GM18520 (cell line): ENCODE measurements around the gene EPHA4.

ENCODE experiments used
- ATAC-seq: cut with Tn5 transposase; IDR thresholded peaks from one replicate; pipeline ENCODE4 v1.9.1; 2021; ENCODE audit not compliant: unreplicated experiment

The EPHA4 gene

DNA sequence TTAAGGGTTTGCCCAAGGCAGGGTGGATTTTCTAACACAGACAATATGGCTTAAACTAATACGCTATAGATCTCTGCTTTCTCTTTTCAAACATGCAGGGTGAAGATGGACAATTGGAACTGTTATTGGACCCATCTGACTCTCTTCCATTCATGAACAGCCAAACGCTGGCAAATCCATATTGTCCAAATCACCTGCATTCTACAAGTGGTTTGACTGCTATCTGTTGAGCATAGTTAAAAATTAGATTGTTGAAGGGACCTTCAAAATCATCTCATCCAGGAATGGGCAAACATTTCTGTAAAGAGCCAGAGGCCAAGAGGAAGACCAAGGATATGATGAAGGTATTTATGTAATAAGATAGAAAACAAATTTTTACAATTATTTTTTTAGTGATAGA, 65.6 kb downstream of the EPHA4 start:
- no peak for ATAC-seq

DNA sequence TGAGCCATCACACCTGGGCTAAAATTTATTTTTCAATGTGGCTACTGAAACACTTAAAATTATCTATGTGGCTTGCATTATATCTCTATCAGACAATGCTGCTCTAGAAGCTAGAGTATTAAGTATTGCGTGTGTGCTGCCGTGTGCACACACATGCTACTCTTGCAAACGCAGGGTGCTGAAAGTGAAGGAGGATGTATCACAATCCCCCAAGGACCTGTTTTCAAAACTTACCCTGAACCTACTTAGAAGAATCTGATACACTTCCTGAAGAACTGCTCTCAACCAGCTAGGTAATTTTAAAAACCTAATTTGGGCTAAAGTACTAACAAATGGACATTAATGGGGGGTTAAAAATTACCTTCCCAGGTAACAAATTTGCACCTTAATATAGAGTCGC, 66.5 kb downstream of the EPHA4 start:
- ATAC-seq: no peak

- no peak for ATAC-seq
These were observed 67.2 kb downstream of the EPHA4 start for GRCh38 chr2:221504905-221505304.

DNA sequence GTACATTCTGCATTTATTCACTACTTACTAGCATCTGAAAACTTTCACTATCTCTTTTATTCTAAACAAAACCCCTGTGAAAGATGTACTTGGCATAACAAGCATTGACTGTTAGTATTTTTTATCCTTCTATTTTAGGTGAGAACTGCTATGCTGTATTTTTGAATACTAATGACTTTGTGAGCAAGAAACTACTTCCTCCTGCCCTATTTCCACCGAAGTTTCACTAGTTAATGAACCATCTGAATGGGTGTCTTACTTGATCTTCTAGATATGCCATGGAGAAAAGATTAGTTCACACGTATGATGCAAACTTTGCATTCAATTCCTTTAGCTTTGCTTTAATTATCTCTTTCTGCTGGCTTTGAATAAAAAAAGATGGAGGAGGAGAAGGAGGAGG, 68.1 kb downstream of the EPHA4 start:
- no peak for ATAC-seq

DNA sequence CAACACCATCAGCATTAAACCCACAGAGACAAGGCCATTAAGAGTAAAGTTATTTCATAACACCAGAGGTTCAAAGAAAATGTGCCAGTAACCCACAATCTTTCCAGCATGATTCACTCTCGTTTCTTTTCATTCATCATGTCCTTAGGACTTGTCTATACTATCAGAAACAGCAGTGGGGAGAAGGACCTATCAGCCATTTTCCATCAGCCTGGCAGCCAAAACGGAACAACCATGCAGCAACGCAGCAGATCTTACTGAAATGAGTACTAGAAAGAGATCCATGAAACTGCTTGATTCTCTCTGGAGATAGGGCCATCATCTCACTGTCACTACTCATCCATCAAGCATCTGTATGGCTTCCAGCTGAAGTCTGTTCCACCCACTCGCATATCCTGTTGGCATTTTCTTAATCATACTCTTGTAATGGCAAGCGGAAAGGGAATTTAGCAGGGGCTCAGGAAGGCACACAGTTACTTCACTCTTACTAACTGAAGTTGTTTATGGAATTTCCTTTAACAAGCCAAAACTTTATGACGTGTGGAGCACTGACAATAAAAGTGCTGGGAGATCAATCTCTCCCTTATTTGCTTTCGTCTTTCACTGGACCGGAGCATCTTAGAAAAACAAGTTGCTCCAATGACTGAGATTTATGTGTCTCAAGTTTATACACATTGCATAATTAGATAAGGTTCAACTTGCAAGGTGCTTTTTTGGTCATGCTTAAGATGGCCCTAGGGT, 69.7 kb downstream of the EPHA4 start:
- no peak for ATAC-seq

GRCh38 chr2:221501883-221502269, 70.2 kb downstream of the EPHA4 start:
- no peak for ATAC-seq

DNA sequence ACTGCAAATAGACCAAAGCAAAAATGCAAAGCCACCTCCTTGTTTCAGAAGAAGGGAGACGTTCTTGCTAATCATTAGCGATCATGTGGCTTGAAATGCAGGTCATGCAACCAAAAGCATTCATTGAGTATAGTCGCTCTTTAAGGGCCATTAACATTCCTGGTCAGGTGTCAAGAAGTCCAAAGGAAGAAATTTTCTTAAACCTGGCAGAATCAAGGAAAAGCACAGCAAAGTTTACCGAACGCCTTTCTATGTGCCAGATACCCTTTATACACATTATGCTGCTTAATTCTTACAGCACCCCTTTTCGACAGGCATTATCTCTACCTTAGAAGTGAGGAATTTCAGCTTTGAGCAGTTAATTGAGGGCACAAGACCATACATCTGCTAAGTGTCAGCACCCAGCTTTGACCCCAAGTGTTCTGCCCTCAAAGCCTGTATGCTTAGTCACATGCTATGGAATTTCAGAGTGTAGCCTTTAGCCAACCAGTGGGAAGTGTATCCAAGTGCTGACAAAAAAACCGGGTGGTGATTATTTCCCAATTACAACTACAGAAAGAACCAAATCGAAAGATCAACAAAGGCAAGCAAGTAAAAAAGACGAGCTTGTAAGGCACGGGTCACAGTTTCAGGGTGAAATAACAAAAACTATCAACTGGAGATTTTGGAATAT, 70.8 kb downstream of the EPHA4 start:
- no peak for ATAC-seq

DNA sequence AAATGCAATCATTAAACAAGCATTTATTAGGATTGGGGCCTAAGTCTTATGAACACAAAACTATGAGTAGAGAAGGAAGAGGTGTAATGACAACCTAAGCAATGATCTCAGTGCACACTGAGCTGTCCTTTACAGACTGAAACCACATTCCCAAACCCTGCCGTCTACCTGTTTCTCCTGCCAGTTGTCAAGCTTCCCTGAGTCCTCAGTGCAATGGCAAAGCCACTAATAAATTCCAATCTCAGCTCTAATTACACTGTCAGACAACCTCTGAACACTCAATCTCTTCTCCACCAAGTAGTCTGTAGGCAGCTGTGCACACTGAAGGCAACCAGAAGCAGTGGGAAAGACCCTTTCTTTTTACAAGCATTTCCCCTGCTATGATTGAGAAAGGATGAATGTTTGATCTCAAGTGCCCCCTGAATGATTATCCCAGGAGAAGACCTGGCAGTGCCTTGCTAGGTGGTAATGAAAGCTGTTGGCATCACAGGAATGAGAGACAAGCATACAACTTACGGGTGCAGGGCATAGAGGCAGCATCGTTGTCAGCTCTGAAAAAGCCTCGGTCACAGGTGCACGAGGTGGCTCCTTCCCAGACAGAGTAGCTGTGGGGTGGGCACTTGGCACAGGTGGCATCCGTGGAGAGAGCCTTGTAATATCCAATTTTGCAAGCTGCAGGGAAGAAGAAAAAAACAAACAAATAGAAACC, 71.4 kb downstream of the EPHA4 start:
- no peak for ATAC-seq

- ATAC-seq: no peak
These were observed 76.4 kb downstream of the EPHA4 start for GRCh38 chr2:221495731-221496130.

- ATAC-seq: no peak
These were observed 77.5 kb downstream of the EPHA4 start for GRCh38 chr2:221494556-221494955.

DNA sequence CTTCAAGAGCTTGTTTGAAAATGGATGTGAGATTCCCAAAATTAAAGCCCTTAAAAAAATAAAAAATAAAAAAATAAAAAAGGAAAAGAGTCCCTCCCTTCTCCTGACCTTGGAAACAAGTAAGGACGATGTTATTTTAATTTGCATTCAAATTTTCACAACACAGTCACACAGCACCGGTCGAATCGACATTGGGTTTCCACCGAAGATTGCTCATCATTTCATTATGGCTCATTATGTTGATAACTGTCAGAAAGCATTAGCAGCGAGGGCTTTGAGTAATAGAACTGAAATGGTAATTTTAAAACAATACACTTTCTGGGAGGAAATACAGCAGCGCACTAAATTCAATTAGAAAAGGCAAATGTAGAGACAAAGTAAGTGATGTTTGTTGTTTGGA, 78.7 kb downstream of the EPHA4 start:
- no peak for ATAC-seq

- no peak for ATAC-seq
These were observed 79.5 kb downstream of the EPHA4 start for GRCh38 chr2:221492636-221493035.

GRCh38 chr2:221490506-221491060, 81.5 kb downstream of the EPHA4 start:
- ATAC-seq: no peak

DNA sequence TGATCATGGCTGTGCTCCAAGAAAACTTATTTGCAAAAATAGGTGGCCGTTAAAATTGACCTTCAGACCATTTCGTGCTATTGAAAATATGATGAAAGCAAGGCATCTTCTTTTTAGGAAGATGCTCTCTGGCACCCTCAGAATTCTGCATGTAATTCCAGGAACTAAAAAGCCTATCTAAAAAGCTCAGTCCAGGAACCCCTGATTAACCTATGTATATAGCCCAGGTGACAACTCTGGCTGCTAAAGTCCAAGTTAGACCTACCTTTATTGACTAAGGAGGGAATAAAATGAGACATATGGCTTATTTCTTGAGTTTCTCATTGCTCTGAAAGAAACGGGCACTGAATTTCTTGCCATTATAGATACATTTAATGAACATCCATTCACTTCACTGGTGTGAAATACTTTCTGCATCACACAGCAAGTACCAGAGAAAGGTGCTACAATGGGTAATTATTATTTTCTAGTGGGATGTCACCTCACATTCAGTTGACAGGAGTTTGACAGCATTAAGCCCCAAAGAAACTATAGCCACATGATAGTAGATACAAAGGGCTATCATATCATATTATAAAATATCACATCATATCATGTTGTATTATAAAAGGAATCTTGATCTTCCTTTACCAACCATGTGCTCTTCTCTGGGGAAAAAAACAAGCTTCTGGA, 83.8 kb downstream of the EPHA4 start:
- no peak for ATAC-seq

GRCh38 chr2:221486106-221486505, 86.0 kb downstream of the EPHA4 start:
- ATAC-seq: no peak

GRCh38 chr2:221485503-221485870, 86.6 kb downstream of the EPHA4 start:
- no peak for ATAC-seq

DNA sequence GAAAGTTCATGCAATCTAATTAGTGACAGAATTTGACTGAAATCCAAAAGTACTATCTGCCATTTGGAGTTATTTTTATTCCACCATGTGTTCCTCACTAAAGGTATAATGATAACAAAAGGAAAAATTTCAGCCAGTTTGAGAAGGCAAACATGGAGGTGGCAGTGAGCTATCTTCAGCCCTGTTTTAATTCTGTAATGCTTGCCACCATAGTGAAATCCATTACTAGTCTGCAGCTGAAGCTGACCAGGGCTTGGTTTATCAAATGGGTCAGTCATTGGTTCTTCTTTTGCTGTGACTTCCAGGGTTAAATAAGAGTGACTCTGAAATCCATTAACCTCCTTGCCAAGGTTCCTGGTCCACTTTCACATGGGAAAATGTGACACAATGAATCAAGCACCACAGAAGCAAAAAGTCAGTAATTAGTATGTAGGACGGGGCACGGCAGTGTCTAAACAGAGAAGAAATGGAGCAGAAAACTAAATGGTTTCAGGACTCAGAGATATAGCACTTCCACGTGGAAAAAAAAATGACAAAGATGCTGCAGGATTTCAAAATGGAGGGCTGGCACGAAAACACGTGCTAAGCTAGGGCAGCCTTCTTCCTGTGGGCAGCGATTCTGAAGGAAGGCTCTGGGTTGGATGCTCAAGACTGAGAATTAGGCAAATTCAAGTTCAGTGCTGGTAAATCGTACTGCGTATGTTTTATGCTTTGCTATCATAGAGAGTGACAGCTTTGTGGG, 87.2 kb downstream of the EPHA4 start:
- no peak for ATAC-seq

GRCh38 chr2:221482666-221483455, 89.2 kb downstream of the EPHA4 start:
- no peak for ATAC-seq

- no peak for ATAC-seq
These were observed 91.3 kb downstream of the EPHA4 start for GRCh38 chr2:221480821-221481220.

DNA sequence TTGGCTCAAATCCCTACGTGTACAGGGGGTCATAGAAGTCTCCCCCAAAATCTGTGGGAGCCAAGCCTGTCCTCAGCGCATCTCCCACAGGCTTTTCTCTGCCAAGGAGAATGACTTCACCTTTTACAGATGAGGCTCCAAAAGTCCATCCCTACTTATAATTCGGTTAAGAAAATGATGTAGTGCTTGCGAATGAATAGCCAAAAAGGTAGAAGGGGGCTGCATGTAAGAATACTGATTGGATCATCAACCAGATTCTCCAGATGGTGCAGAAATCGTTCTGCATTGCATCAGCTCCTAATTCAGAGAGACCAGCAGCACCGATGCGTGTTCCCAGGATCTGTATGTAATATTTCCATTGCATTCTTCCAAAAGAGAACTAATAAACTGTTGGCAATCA, 91.9 kb downstream of the EPHA4 start:
- no peak for ATAC-seq
